NT2/D1 (cell line): ENCODE data around the gene PRADC1.

Experiments
- SUZ12 ChIP-seq: IDR thresholded peaks from 2 replicates; pipeline ENCODE4 v1.6.1; 2011; ENCODE audit not compliant: insufficient read length, insufficient read depth; ENCODE audit errors: extremely low read depth
- YY1 ChIP-seq: IDR thresholded peaks from 2 replicates; pipeline ENCODE4 v1.6.1; 2011; ENCODE audit not compliant: insufficient read length, insufficient read depth
- ZNF274 ChIP-seq: IDR thresholded peaks from 2 replicates; pipeline ENCODE4 v1.6.1; 2011; ENCODE audit warnings: mild to moderate bottlenecking, low read depth, low read length

GRCh38 chr2:73250872-73251846 is 18.1 kb upstream of the PRADC1 start:
- TF ChIP-seq SUZ12 (no peak), YY1 (no peak), ZNF274 (no peak)
